Peyer's patch (tissue), 4 donors: ENCODE data around the gene F8.

ENCODE experiments used
- POLR2A ChIP-seq, 2 donors: fragments of 450-650 bp; IDR thresholded peaks; one replicate each; pipeline ENCODE4 v1.5.1; 2017; ENCODE audit warnings: antibody characterized with exemption in 2 of 2, mild to moderate bottlenecking in 2 of 2, moderate library complexity in 2 of 2
- TF ChIP-seq, protein P1 (sequence below), 6 experiments: fragments of 450-650 bp in 4 of 6; fragments of 200-600 bp in 2 of 6; sonication (generic) in 1 of 6; IDR thresholded peaks; one replicate each; pipeline ENCODE4 v1.5.1; 2017 to 2019; ENCODE audit warnings: antibody characterized with exemption in 6 of 6, mild to moderate bottlenecking in 3 of 6, moderate library complexity in 1 of 6

DNA sequence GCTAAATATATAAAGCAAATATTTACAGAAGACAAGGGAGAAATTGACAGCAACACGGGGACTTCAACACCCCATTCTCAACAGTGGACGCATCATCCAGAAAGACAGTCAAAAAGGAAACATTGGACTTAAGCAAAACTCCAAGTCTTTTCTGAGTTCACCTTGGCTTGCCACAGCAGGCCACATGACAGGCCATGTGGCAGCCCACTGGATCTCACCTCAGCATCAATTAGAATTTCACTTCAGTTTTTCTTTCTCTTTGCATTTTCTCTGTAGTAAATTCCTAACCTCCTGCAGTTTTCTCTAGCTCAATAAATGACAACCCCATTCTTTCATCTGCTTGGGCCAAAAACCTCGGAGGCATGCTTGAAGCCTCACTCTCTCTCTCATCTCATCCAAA is 200.5 kb downstream of the F8 start:
- no peak for TF ChIP-seq POLR2A (IDR thresholded peaks at IDR 0.05)
- TF ChIP-seq, protein P1, sequence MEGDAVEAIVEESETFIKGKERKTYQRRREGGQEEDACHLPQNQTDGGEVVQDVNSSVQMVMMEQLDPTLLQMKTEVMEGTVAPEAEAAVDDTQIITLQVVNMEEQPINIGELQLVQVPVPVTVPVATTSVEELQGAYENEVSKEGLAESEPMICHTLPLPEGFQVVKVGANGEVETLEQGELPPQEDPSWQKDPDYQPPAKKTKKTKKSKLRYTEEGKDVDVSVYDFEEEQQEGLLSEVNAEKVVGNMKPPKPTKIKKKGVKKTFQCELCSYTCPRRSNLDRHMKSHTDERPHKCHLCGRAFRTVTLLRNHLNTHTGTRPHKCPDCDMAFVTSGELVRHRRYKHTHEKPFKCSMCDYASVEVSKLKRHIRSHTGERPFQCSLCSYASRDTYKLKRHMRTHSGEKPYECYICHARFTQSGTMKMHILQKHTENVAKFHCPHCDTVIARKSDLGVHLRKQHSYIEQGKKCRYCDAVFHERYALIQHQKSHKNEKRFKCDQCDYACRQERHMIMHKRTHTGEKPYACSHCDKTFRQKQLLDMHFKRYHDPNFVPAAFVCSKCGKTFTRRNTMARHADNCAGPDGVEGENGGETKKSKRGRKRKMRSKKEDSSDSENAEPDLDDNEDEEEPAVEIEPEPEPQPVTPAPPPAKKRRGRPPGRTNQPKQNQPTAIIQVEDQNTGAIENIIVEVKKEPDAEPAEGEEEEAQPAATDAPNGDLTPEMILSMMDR (IDR thresholded peaks at IDR 0.05): no peak
